HFF-Myc (cell line): ENCODE data around the gene CDH20.

ENCODE experiments used
- DNase-seq: peaks from one replicate; pipeline ENCODE4 v3.0.0-alpha.2; 2011; ENCODE audit warnings: low read depth; ENCODE audit errors: extremely low read depth
- H3K4me3 ChIP-seq: replicated peaks from 2 replicates; pipeline ENCODE4 v1.5.1; 2011; ENCODE audit warnings: low read depth, mild to moderate bottlenecking, control low read depth, low read length
- TF ChIP-seq, protein P1 (sequence below): IDR thresholded peaks from 2 replicates; pipeline ENCODE4 v1.5.1; 2012; ENCODE audit warnings: mild to moderate bottlenecking, low read depth, low read length, control low read depth; ENCODE audit errors: missing control alignments

Gene CDH20

DNA sequence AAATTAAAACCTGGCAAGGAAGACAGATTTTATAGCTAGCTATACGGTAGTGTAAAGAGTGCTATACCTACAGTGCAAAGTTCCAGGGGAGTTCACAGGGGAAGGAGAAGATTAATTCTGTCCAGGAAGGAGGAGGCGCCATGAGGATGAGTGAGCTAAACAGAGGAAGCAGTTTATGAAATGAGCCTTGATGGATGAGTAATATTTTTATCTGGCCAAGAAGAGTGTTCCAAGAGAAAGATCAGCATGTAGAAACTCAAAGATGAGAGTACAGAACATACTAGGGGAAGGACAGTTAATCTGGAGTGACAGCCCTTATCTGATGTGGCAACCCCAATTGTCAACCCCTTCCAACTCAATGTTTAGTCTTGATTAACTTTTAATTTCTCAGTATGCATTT, 54.8 kb downstream of the CDH20 start:
- no peak for DNase-seq

DNA sequence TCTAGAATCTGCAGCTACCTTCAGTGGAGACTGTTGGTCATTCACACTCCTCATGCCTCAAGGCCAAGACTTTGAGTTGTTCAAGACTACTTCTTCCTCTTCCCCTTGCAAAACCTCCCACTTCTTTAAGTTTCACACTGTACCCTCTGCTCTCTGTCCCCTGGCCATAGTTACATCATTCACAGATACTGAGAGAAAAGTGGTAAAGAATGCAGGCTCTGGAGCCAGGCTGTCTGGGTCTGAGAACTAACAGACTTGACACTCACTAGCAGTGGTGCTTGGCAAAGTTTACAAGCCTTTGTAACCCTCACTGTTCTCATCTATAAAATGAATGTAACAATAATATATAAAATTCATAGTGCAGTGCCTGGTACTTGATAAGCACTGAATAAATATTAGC, 61.8 kb downstream of the CDH20 start:
- H3K4me3 ChIP-seq, result no peak overlapping the region
- DNase-seq, result no peak
- TF ChIP-seq, protein P1, sequence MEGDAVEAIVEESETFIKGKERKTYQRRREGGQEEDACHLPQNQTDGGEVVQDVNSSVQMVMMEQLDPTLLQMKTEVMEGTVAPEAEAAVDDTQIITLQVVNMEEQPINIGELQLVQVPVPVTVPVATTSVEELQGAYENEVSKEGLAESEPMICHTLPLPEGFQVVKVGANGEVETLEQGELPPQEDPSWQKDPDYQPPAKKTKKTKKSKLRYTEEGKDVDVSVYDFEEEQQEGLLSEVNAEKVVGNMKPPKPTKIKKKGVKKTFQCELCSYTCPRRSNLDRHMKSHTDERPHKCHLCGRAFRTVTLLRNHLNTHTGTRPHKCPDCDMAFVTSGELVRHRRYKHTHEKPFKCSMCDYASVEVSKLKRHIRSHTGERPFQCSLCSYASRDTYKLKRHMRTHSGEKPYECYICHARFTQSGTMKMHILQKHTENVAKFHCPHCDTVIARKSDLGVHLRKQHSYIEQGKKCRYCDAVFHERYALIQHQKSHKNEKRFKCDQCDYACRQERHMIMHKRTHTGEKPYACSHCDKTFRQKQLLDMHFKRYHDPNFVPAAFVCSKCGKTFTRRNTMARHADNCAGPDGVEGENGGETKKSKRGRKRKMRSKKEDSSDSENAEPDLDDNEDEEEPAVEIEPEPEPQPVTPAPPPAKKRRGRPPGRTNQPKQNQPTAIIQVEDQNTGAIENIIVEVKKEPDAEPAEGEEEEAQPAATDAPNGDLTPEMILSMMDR, result no peak

More for the DNA sequence above, 54.8 kb downstream of the CDH20 start:
- TF ChIP-seq, protein P1, result no peak
- no peak overlapping the region for H3K4me3 ChIP-seq

DNA sequence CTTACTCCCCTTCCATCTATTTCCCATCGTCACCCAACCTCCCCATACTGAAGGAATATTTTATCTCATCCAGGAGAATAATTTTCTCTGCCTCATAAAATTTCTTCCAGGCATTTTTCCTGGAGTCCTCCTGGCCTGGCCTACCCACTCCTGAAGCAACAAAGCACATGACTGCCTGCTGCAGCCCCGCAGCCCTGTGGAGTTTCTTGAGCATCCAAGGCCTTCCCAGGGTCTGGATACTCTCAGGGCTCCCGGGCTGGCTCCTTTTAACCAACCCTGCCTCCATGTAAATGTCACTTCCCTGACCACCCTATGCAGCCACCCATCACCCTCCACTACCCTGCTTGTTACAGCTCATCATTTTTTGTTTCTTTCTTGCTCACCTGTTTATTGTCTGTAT, 64.0 kb downstream of the CDH20 start:
- TF ChIP-seq, protein P1, result no peak
- no peak for DNase-seq
- no peak overlapping the region for H3K4me3 ChIP-seq

DNA sequence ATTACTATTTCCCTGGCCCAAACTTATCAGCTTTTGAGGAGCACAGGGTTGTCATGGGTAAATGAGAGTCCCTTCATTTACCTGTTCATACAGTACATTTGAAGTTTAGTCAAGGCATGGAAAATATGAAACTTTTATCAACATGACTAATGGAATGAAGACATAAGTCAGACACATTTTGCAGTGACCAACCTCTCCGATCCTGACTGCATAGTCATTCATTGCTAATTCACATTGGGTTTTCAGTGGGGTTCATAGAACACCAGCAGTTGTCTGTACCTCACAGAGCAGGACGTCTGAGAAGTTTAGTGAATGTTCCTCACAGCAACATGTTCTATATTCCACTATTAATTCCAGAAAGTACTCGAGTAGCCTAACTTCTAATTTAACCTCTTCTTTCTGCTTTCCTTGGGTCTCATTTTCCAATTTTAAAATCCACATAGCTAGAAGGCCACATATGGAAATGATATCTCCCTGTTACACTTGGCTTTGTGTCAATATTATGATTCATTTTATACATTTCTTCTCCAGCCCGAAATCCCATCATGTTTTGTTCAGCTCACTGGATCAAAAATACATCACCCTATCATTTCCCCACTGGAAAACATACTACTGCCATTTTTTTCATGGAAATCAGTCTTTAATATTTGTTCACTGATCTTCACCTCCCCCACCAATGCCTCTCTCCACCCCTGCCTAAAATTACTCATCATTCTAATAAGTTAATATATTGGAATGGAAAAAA, 65.9 kb downstream of the CDH20 start:
- TF ChIP-seq, protein P1, result no peak
- H3K4me3 ChIP-seq, result no peak overlapping the region
- DNase-seq, result peak; percentile 61

DNA sequence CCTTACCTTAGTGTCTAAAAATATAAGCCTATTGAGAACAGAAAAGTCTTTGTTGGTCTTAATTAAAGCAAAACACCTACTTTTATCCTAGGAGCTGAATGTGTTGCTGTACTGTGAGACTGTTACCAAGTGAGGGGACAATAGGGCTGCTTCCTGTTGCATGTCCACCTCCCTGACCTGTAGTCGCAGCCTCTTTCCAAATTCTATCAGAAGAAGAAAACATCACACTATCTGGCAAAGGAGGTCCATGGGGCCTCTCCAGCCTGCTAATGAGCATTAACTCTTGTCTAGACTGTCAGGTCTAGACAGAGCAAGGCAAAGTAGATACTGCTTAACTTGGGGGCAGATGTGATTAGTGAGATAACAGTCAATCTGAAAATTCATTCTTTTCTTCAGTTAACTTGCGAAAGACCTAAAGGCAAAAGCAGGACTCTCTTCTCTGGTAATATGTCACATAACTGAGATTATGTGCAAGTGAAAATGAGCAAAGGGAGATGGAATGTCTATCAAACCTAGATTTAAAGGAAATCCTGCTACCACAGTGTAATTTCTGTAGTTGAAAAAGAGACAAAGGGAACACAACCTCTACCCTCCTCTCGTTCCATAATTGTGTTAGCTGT, 66.9 kb downstream of the CDH20 start:
- DNase-seq, result no peak
- H3K4me3 ChIP-seq, result no peak overlapping the region
- TF ChIP-seq, protein P1, result no peak

DNA sequence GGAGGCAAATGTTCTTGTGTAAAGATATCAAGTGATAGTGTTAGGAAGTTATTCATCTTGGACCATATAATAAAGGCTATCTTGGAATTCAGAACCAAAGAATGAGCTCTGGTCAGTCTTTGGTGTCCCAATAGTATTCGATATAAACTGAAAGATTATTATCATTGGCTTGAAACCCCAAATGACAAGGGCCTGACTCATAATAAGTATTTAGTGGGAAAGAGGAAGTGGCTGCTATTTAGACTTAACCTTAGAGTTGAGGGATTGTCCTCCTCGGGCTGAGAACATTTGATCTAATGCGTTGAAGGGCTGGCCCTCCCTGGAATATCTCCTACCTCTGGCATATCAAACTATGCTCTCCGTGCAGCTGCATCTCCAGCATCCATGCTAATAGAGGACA, 67.5 kb downstream of the CDH20 start:
- TF ChIP-seq, protein P1, result no peak
- no peak for DNase-seq
- H3K4me3 ChIP-seq, result no peak overlapping the region

DNA sequence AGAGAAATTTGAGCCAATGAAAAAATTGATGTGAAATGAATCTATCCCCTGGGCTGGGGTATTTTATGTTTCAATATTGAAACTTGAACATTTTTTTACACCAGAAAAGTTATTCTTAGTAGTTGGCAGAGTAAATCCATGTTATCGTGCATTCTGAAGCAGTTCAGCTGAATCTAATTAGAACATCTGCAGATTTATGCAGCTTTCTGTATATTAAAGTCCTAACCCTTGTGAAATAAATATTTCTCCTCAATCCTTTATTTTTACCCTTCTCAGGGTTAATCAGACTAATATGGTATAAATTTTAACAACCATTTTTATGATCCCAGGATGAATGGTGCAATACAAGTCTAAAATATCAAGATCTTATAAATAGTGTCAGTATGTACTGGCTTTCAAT, 69.5 kb downstream of the CDH20 start:
- H3K4me3 ChIP-seq, result no peak overlapping the region
- DNase-seq, result no peak
- TF ChIP-seq, protein P1, result no peak
